B cell (primary cell): ENCODE results near the gene RAB8B. TPM values are rescaled to one million over a fixed set of nuclear protein-coding genes. Genes with fewer than 3 reads are reported as not detected.

Experiments
- ATAC-seq: fragments of 200-7000 bp; cut with Tn5 transposase; one replicate; pipeline ENCODE4 v1.10.0; 2021; ENCODE audit warnings: low read depth, mild to moderate bottlenecking, moderate number of reproducible peaks, moderate library complexity
- CTCF ChIA-PET: fragments of 350-600 bp; sonication (Branson Sonifier 250); formaldehyde crosslinking; loops from one replicate; lab custom pipeline; 2021; ENCODE audit warnings: antibody characterized with exemption, inconsistent platforms; lab: Charles Lee
- POLR2A ChIA-PET: fragments of 350-600 bp; sonication (Branson Sonifier 250); formaldehyde crosslinking; loops from one replicate; lab custom pipeline; 2021; ENCODE audit warnings: antibody characterized with exemption; lab: Charles Lee
- DNase-seq: peaks from one replicate; pipeline ENCODE4 v3.0.0; 2013
- H2AFZ ChIP-seq: 2 replicates; pipeline ENCODE4 v1.6.1; 2012; ENCODE audit warnings: mild to moderate bottlenecking, low read depth, low read length; ENCODE audit not compliant: insufficient read depth, poor library complexity, severe bottlenecking
- H3K27ac ChIP-seq, 2 donors: 1 replicate in 1 of 2; 2 replicates in 1 of 2; pipeline ENCODE4 v1.5.1; 2012 to 2013; ENCODE audit warnings: low read length in 2 of 2, mild to moderate bottlenecking in 2 of 2, moderate library complexity in 1 of 2
- H3K27me3 ChIP-seq, 4 experiments: fragments of 200-600 bp in 1 of 4; sonication (generic) in 1 of 4; replicated peaks in 1 of 4; 1 replicate in 2 of 4; 2 replicates in 2 of 4; pipeline versions ENCODE4 v1.6.1 to v1.7.0; 2013 to 2016; ENCODE audit warnings: low read length in 3 of 4, mild to moderate bottlenecking in 2 of 4, mixed read lengths in 1 of 4, moderate library complexity in 1 of 4; ENCODE audit not compliant: insufficient read depth in 4 of 4, control insufficient read depth in 3 of 4; ENCODE audit errors: control extremely low read depth in 1 of 4
- H3K36me3 ChIP-seq, 2 experiments: replicated peaks in 1 of 2; 1 replicate in 1 of 2; 2 replicates in 1 of 2; pipeline versions ENCODE4 v1.6.1 to v1.7.1; 2013; ENCODE audit warnings: low read length in 1 of 2; ENCODE audit not compliant: insufficient read depth in 2 of 2, control insufficient read depth in 1 of 2; ENCODE audit errors: control extremely low read depth in 1 of 2, extremely low read depth in 1 of 2
- H3K4me1 ChIP-seq, 2 donors: fragments of 200-600 bp in 1 of 2; sonication (generic) in 1 of 2; 1 replicate in 1 of 2; 2 replicates in 1 of 2; pipeline versions ENCODE4 v1.5.1 to v1.6.1; 2013 to 2017; ENCODE audit warnings: low read length in 2 of 2; ENCODE audit not compliant: control insufficient read depth in 2 of 2, insufficient read depth in 2 of 2
- H3K4me2 ChIP-seq: replicated peaks from 2 replicates; pipeline ENCODE3; 2012; ENCODE audit warnings: mild to moderate bottlenecking, low read depth, low read length; ENCODE audit not compliant: poor library complexity, severe bottlenecking
- H3K4me3 ChIP-seq, 5 experiments: fragments of 200-600 bp in 1 of 5; sonication (generic) in 1 of 5; 1 replicate in 3 of 5; 2 replicates in 2 of 5; pipeline versions ENCODE4 v1.5.1 to v1.7.0; 2011 to 2016; ENCODE audit warnings: low read length in 4 of 5, mild to moderate bottlenecking in 4 of 5, low read depth in 2 of 5, control low read depth in 1 of 5, moderate library complexity in 1 of 5; ENCODE audit not compliant: insufficient read depth in 1 of 5; ENCODE audit errors: control extremely low read depth in 1 of 5, extremely low read depth in 1 of 5
- H3K79me2 ChIP-seq: fragments of 200-600 bp; sonication (generic); one replicate; pipeline ENCODE4 v1.6.0; 2016; ENCODE audit warnings: low read length; ENCODE audit not compliant: control insufficient read depth, insufficient read depth
- H3K9ac ChIP-seq: fragments of 200-600 bp; sonication (generic); 2 replicates; pipeline ENCODE4 v1.6.1; 2017; ENCODE audit warnings: mild to moderate bottlenecking, low read length, moderate library complexity
- H3K9me3 ChIP-seq, 3 donors: one replicate each; pipeline versions ENCODE4 v1.6.1 to v1.7.1; 2013; ENCODE audit warnings: low read length in 2 of 3; ENCODE audit not compliant: control insufficient read depth in 2 of 3, insufficient read depth in 1 of 3; ENCODE audit errors: control extremely low read depth in 1 of 3
- H4K20me1 ChIP-seq: 2 replicates; pipeline ENCODE4 v1.6.0; 2012; ENCODE audit warnings: mild to moderate bottlenecking, low read length; ENCODE audit not compliant: insufficient read depth, control insufficient read depth, poor library complexity, severe bottlenecking
- H3K27ac Mint-ChIP-seq: one replicate; pipeline ENCODE4 v1.8.0; 2021; ENCODE audit warnings: mixed read lengths
- H3K27me3 Mint-ChIP-seq: one replicate; pipeline ENCODE4 v1.8.0; 2021; ENCODE audit warnings: mixed read lengths
- H3K4me1 Mint-ChIP-seq: one replicate; pipeline ENCODE4 v1.8.0; 2021; ENCODE audit warnings: mixed read lengths
- H3K4me3 Mint-ChIP-seq: one replicate; pipeline ENCODE4 v1.8.0; 2021; ENCODE audit warnings: mixed read lengths
- H3K9me3 Mint-ChIP-seq: one replicate; pipeline ENCODE4 v1.8.0; 2022; ENCODE audit warnings: mixed read lengths; ENCODE audit not compliant: insufficient read depth
- EZH2 ChIP-seq: IDR thresholded peaks from 2 replicates; pipeline ENCODE4 v1.6.1; 2012; ENCODE audit warnings: borderline replicate concordance, low read depth, mild to moderate bottlenecking, moderate library complexity, low read length; ENCODE audit not compliant: insufficient read depth, poor library complexity, severe bottlenecking
- WGBS: methylation state at CpG from one replicate; pipeline ENCODE4 v1.1.5; 2013; ENCODE audit warnings: missing lambda C conversion rate; ENCODE audit not compliant: insufficient coverage; 5-methylcytosine and 5-hydroxymethylcytosine counted together
- intact Hi-C: fragments of 100-400 bp; cut with micrococcal nuclease; formaldehyde crosslinking; loops from one replicate; pipeline ENCODE4 v1.10.0; 2022
- polyA plus RNA-seq: library from polyadenylated mRNA; depleted of rRNA; stranded (reverse); fragments of >200 nt; gene quantifications from 2 replicates; pipeline ENCODE4 v1.2.3, GENCODE V29; 2012
- total RNA-seq, 2 donors: library from RNA; stranded (reverse); fragments of 120-200 nt in 1 of 2; gene quantifications; 1 replicate in 1 of 2; 2 replicates in 1 of 2; pipeline versions ENCODE4 v1.2.3 to v1.2.4, GENCODE V29; 2013 to 2022
- TF ChIP-seq, protein P1 (sequence below): fragments of 200-600 bp; IDR thresholded peaks from one replicate; pipeline ENCODE4 v1.8.0; 2022; ENCODE audit warnings: antibody characterized with exemption, mild to moderate bottlenecking

RAB8B gene
- total and polyA plus RNA-seq, 2 donors (not counting 1 experiment from before 2014, with no cell fraction given) = 9.6 to 61.3 TPM

DNA sequence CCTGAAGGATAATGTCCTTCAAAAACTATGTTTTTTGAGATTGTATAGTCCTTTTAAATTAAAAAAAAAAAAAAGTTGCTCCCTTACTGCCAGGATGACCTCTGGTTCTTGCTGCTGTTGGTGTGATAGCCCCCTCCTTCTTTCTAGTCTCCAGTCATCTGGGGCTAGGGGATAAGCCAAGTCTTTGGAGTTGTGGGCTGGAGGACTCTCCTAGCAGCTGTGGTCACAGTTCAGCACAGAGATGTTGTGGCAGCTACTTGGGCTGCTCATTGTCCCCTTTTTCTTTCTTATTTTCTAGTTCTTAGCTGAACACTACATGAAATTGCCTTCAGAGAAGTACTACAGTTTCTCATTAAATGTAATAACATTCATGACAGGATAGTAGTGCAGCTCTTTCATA, 48.8 kb downstream of the RAB8B start:
- H3K27ac ChIP-seq = no peak overlapping the region
- peaks cover 0 to 2% (median 0%) of the 10 kb centered on the region in 3 donors for H3K9me3 ChIP-seq
- ATAC-seq = no peak
- no peak overlapping the region for H2AFZ ChIP-seq
- Mint-ChIP-seq H3K27me3 (no peaks in the 10 kb centered on the region), H3K4me3 (no peak overlapping the region), H3K9me3 (peaks cover 4% of the 10 kb centered on the region), H3K27ac (no peak overlapping the region), H3K4me1 (peaks cover 65% of the 10 kb centered on the region)
- H3K4me1 ChIP-seq = peaks cover 27 to 29% of the 10 kb centered on the region in 2 donors
- ChIA-PET CTCF (interaction anchor here (1.1 to 1.3 kb wide), 3 partner anchors 44 to 191 kb away, joined by 3 to 5 read pairs (median 4); partner anchors contain the start of gene RPS27L), POLR2A (no interaction called here)
- no peak for DNase-seq
- intact Hi-C loops = no loop called here
- H3K4me3 ChIP-seq = no peak overlapping the region
- no peak for TF ChIP-seq EZH2
- TF ChIP-seq, protein P1, sequence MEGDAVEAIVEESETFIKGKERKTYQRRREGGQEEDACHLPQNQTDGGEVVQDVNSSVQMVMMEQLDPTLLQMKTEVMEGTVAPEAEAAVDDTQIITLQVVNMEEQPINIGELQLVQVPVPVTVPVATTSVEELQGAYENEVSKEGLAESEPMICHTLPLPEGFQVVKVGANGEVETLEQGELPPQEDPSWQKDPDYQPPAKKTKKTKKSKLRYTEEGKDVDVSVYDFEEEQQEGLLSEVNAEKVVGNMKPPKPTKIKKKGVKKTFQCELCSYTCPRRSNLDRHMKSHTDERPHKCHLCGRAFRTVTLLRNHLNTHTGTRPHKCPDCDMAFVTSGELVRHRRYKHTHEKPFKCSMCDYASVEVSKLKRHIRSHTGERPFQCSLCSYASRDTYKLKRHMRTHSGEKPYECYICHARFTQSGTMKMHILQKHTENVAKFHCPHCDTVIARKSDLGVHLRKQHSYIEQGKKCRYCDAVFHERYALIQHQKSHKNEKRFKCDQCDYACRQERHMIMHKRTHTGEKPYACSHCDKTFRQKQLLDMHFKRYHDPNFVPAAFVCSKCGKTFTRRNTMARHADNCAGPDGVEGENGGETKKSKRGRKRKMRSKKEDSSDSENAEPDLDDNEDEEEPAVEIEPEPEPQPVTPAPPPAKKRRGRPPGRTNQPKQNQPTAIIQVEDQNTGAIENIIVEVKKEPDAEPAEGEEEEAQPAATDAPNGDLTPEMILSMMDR = no peak
- H3K27me3 ChIP-seq = no peaks in the 10 kb centered on the region
- H3K4me2 ChIP-seq = no peak overlapping the region
- peaks cover 0 to 7% of the 10 kb centered on the region in 2 experiments for H3K36me3 ChIP-seq
- peaks cover 85% of the 10 kb centered on the region for H4K20me1 ChIP-seq
- H3K9ac ChIP-seq = no peak overlapping the region
- H3K79me2 ChIP-seq = peaks cover 92% of the 10 kb centered on the region

DNA sequence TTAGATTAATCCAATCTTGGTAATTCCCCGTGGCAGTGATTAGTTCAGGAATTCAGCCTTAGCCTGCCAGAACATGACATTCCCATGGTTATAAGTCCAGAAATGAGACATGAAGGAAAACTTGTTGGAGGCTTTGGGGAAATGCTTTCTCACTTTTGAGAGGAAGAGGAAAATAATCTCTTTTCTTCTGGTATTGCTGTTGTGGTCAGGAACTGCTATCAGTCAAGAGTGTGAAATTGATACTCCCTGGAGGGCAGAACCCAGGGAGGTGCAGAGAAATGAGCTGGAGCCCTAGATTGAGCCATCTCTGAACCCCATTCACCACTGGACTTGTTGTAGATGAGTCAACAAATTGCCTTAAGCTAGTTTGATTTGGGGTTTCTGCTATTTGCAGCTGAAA, 49.4 kb downstream of the RAB8B start:
- Histone ChIP-seq H3K36me3 (peaks cover 0 to 12% of the 10 kb centered on the region in 2 experiments), H3K4me1 (peaks cover 27 to 29% of the 10 kb centered on the region in 2 donors), H3K9ac (peak overlapping the region; percentile 22), H3K4me2 (no peak overlapping the region), H3K27me3 (no peaks in the 10 kb centered on the region), H4K20me1 (peaks cover 84% of the 10 kb centered on the region), H3K4me3 (no peak overlapping the region), H3K79me2 (peaks cover 92% of the 10 kb centered on the region), H3K9me3 (peaks cover 0 to 3% (median 3%) of the 10 kb centered on the region in 3 donors), H2AFZ (no peak overlapping the region), H3K27ac (no peak overlapping the region)
- DNase-seq (no peak), ATAC-seq (peak; percentile 36)
- H3K27ac Mint-ChIP-seq = no peak overlapping the region
- H3K27me3 Mint-ChIP-seq = no peaks in the 10 kb centered on the region
- intact Hi-C loops = no loop called here
- peaks cover 66% of the 10 kb centered on the region for H3K4me1 Mint-ChIP-seq
- POLR2A ChIA-PET = interaction anchor here (0.6 kb wide), 1 partner anchor 49 kb away, joined by 10 read pairs; the partner anchor contains the start of gene RAB8B
- H3K4me3 Mint-ChIP-seq = no peak overlapping the region
- CTCF ChIA-PET = interaction anchor here (0.7 to 1.3 kb wide), 5 partner anchors 45 to 257 kb away, joined by 3 to 6 read pairs (median 4); partner anchors contain the start of gene RPS27L
- 86% methylated on average over 1 of the region's 1 CpG for WGBS
- TF ChIP-seq, protein P1 = no peak
- peaks cover 4% of the 10 kb centered on the region for H3K9me3 Mint-ChIP-seq
